Mucosa of descending colon (tissue), 3 donors: ENCODE measurements around the gene HS6ST3. TPM values are rescaled to one million over a fixed set of nuclear protein-coding genes. Genes with fewer than 3 reads are reported as not detected.
A peak's percentile ranks its signal among the peaks of the same experiment; 100 is the strongest.

Experiments
- ATAC-seq: fragments of 200-7000 bp; cut with Tn5 transposase; one replicate; pipeline ENCODE4 v1.9.1; 2020; ENCODE audit warnings: mild to moderate bottlenecking, moderate library complexity
- DNase-seq, 3 donors: peaks; one replicate each; pipeline ENCODE4 v3.0.0-alpha.2; 2020
- H3K36me3 ChIP-seq: fragments of 200-600 bp; one replicate; pipeline ENCODE4 v1.8.0; 2021; ENCODE audit warnings: low read depth, mild to moderate bottlenecking
- H3K4me1 ChIP-seq: fragments of 200-600 bp; one replicate; pipeline ENCODE4 v1.8.0; 2021; ENCODE audit warnings: low read depth, mild to moderate bottlenecking
- H3K4me3 ChIP-seq: fragments of 200-600 bp; one replicate; pipeline ENCODE4 v1.8.0; 2021; ENCODE audit warnings: mild to moderate bottlenecking
- H3K9me3 ChIP-seq: fragments of 200-600 bp; one replicate; pipeline ENCODE4 v1.8.0; 2021; ENCODE audit warnings: mild to moderate bottlenecking
- CTCF ChIP-seq: fragments of 200-600 bp; IDR thresholded peaks from one replicate; pipeline ENCODE4 v1.8.0; 2022; ENCODE audit warnings: antibody characterized with exemption, mild to moderate bottlenecking
- intact Hi-C, 2 donors: fragments of 100-400 bp; cut with DNase I in 1 of 2; cut with micrococcal nuclease in 1 of 2; formaldehyde crosslinking; loops; one replicate each; pipeline versions ENCODE4 v1.11.0 to v1.11.1; 2022; cut with DNase I, micrococcal nuclease
- total RNA-seq, 3 donors: library from RNA; stranded (reverse); fragmentation: NEBNext Ultra II Directional in 2 of 3; extraction: Animal tissue kit (Norgen Biotek cat#: 25700) in 2 of 3; gene quantifications; one replicate each; pipeline versions ENCODE4 v1.2.1 to v1.2.4, GENCODE V29; 2021 to 2023
- donor health status: DM: no; HTN: no; CAD: no; lungs with moderate emphysema.
- donor health status: DM: no; HTN: no; CAD: no.
- donor health status: DM: no; HTN: yes; CAD: no.

Gene HS6ST3
- total RNA-seq, 3 donors from 2014 or later: 0.14 to 0.89 TPM; not detected in 1

GRCh38 chr13:96052656-96053002 lies 37.3 kb upstream of the HS6ST3 start:
- Histone ChIP-seq H3K36me3 (no peaks in the 10 kb centered on the region), H3K4me1 (no peaks in the 10 kb centered on the region), H3K9me3 (no peaks in the 10 kb centered on the region), H3K4me3 (peak overlapping the region; percentile 65)
- TF ChIP-seq CTCF: no peak
- intact Hi-C loops: no loop called here
- ATAC-seq: peak; percentile 43
- no peak for DNase-seq

GRCh38 chr13:96053003-96053703 lies 36.8 kb upstream of the HS6ST3 start, which contains the start of gene UGGT2:
UGGT2 (minus strand) TSS chr13:96053401; CDS start chr13:96053312, 89 bp downstream.
- no peaks in the 10 kb centered on the region for H3K9me3 ChIP-seq
- peak; percentile 100 for ATAC-seq
- peak within 1 kb of the TSS; percentile 65 for H3K4me3 ChIP-seq
- intact Hi-C loops: no loop called here
- H3K36me3 ChIP-seq: no peaks in the 10 kb centered on the region
- TF ChIP-seq CTCF: no peak
- no peaks in the 10 kb centered on the region for H3K4me1 ChIP-seq
- peak; percentile 94 to 96 (median 95) for DNase-seq

GRCh38 chr13:96065849-96066248 lies 24.1 kb upstream of the HS6ST3 start:
- H3K4me3 ChIP-seq: no peak overlapping the region
- ATAC-seq (no peak), DNase-seq (no peak)
- TF ChIP-seq CTCF: no peak
- no peaks in the 10 kb centered on the region for H3K9me3 ChIP-seq
- intact Hi-C loops: no loop called here
- no peaks in the 10 kb centered on the region for H3K4me1 ChIP-seq
- no peaks in the 10 kb centered on the region for H3K36me3 ChIP-seq

DNA sequence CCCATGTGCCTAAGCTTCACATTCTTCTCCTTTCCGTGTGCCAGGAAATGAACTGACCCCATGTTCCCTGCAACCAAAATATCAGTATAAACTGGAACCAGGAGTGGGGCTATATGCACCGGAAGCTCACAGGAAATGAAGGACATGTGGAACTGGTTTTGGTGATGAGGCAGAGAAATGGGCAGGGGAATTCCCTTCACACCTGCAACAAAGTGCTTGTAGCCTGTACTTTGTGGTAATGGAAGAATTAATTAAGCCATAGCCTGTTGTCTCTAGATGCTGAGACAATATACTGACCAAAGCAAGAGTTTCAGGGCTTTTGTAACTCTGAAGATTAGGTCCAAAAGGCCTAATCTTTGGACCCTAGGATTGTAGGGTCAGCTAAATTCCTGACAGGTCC lies 21.2 kb upstream of the HS6ST3 start:
- Histone ChIP-seq H3K36me3 (no peaks in the 10 kb centered on the region), H3K9me3 (no peaks in the 10 kb centered on the region), H3K4me3 (no peak overlapping the region), H3K4me1 (no peaks in the 10 kb centered on the region)
- intact Hi-C loops: no loop called here
- ATAC-seq (no peak), DNase-seq (no peak)
- TF ChIP-seq CTCF: no peak

GRCh38 chr13:96071504-96071903 lies 18.4 kb upstream of the HS6ST3 start:
- no peak for TF ChIP-seq CTCF
- Histone ChIP-seq H3K4me1 (no peaks in the 10 kb centered on the region), H3K9me3 (no peaks in the 10 kb centered on the region), H3K36me3 (no peaks in the 10 kb centered on the region), H3K4me3 (no peak overlapping the region)
- DNase-seq: no peak
- intact Hi-C loops: no loop called here
- no peak for ATAC-seq

DNA sequence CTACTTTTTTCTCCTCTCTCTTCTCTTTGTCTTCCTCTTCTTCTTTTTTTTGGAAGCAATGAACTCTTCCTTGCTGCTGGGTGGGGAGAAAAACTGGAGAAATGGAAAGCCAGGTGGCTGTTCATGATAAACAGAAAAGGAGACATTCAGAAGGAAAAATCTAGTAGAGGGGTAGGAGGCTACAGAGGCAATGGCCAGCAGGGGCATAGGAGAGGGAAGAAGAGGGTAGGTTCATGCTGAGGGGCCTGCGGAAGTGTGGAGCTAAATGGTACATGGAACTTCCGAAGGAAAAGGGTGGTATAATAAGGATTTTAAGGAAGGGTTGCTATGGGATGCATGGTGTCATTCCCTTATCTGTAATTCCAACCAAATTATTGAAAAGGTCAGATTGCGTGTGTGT lies 17.5 kb upstream of the HS6ST3 start:
- intact Hi-C loops: no loop called here
- TF ChIP-seq CTCF: no peak
- Histone ChIP-seq H3K36me3 (no peaks in the 10 kb centered on the region), H3K4me3 (no peak overlapping the region), H3K4me1 (no peaks in the 10 kb centered on the region), H3K9me3 (no peaks in the 10 kb centered on the region)
- no peak for DNase-seq
- no peak for ATAC-seq
